HepG2 (cell line): Measurements from ENCODE around the gene TCTN2. TPM values are rescaled to one million over a fixed set of nuclear protein-coding genes. Genes with fewer than 3 reads are reported as not detected.

ENCODE experiments used
- ATAC-seq: fragments of 200-7000 bp; cut with Tn5 transposase; 3 replicates; pipeline ENCODE4 v1.9.1; 2020; ENCODE audit warnings: mild to moderate bottlenecking, moderate library complexity
- BruUV-seq: library from RNA; stranded (reverse); fragments of 400-500 nt; replicated peaks from 2 replicates; lab custom pipeline; 2021; lab: Mats Ljungman, UMichigan
- CTCF ChIA-PET: fragments of 300-600 bp; formaldehyde crosslinking; extraction: SDS; loops from one replicate; lab custom pipeline; 2021; ENCODE audit warnings: low total read pairs, inconsistent platforms, low intra/inter-chr PET ratio; lab: Yijun Ruan, JAX
- POLR2A ChIA-PET: fragments of 350-600 bp; sonication (Branson Sonifier 250); formaldehyde crosslinking; loops from one replicate; lab custom pipeline; 2020; ENCODE audit warnings: antibody characterized with exemption, inconsistent platforms; lab: Yijun Ruan, JAX
- DNase-seq: peaks from one replicate; pipeline ENCODE4 v3.0.0-alpha.2; 2015; ENCODE audit warnings: low spot score
- FAIRE-seq: peaks from 3 replicates; lab custom pipeline; 2011; peaks lifted over from hg19 to GRCh38; lab: Jason Lieb, UNC
- H2AFZ ChIP-seq: one replicate; pipeline ENCODE4 v1.6.1; 2011; ENCODE audit warnings: low read length, inconsistent platforms
- H3K27ac ChIP-seq: fragments of 300-600 bp; 3 replicates; pipeline ENCODE4 v1.8.0; 2011; ENCODE audit warnings: mixed run types, mild to moderate bottlenecking, mixed read lengths, low read length, inconsistent platforms; ENCODE audit not compliant: insufficient read depth; ENCODE audit errors: extremely low read length
- H3K27me3 ChIP-seq, 2 experiments: fragments of 200-600 bp in 1 of 2; 2 replicates in 1 of 2; 3 replicates in 1 of 2; pipeline versions ENCODE4 v1.6.0 to v1.8.0; 2011; ENCODE audit warnings: low read length in 2 of 2, mild to moderate bottlenecking in 2 of 2, moderate library complexity in 2 of 2, inconsistent platforms in 1 of 2; ENCODE audit not compliant: insufficient read depth in 2 of 2, control insufficient read depth in 1 of 2
- H3K36me3 ChIP-seq, 2 experiments: fragments of 200-600 bp in 1 of 2; replicated peaks in 1 of 2; 2 replicates in 1 of 2; 3 replicates in 1 of 2; pipeline versions ENCODE4 v1.5.1 to v1.8.0; 2011; ENCODE audit warnings: low read length in 2 of 2, inconsistent platforms in 1 of 2; ENCODE audit not compliant: insufficient read depth in 2 of 2, control insufficient read depth in 1 of 2
- H3K4me1 ChIP-seq: 2 replicates; pipeline ENCODE4 v1.5.1; 2012; ENCODE audit warnings: low read length, inconsistent platforms; ENCODE audit not compliant: insufficient read depth
- H3K4me2 ChIP-seq: 2 replicates; pipeline ENCODE4 v1.6.0; 2011; ENCODE audit warnings: low read depth, low read length, inconsistent platforms
- H3K4me3 ChIP-seq, 3 experiments: fragments of 200-600 bp in 1 of 3; sonication (generic), shearing (Covaris generic) in 1 of 3; replicated peaks in 1 of 3; 2 replicates each; pipeline ENCODE4 v1.5.1; 2011 to 2016; ENCODE audit warnings: low read length in 3 of 3, inconsistent platforms in 2 of 3, low read depth in 2 of 3, mild to moderate bottlenecking in 2 of 3, control low read depth in 1 of 3, mixed read lengths in 1 of 3; ENCODE audit not compliant: insufficient read depth in 1 of 3
- H3K79me2 ChIP-seq: one replicate; pipeline ENCODE4 v1.6.1; 2011; ENCODE audit warnings: low read length, inconsistent platforms; ENCODE audit not compliant: insufficient read depth
- H3K9ac ChIP-seq: 2 replicates; pipeline ENCODE4 v1.6.0; 2011; ENCODE audit warnings: mild to moderate bottlenecking, low read depth, low read length, inconsistent platforms; ENCODE audit not compliant: insufficient read depth
- H3K9me3 ChIP-seq: 2 replicates; pipeline ENCODE4 v1.5.1; 2012; ENCODE audit warnings: mild to moderate bottlenecking, low read length
- H4K20me1 ChIP-seq: 2 replicates; pipeline ENCODE4 v1.6.0; 2011; ENCODE audit warnings: inconsistent platforms, mild to moderate bottlenecking, low read length, moderate library complexity; ENCODE audit not compliant: insufficient read depth
- ARNT ChIP-seq: fragments of 450-650 bp; IDR thresholded peaks from 2 replicates; pipeline ENCODE4 v1.6.1; 2017
- KLF12 ChIP-seq: sonication (generic); formaldehyde crosslinking; IDR thresholded peaks from 2 replicates; pipeline ENCODE4 v1.4.0; 2020; ENCODE audit warnings: missing genetic modification reagents, borderline replicate concordance
- NFATC3 ChIP-seq: sonication (generic); formaldehyde crosslinking; IDR thresholded peaks from 2 replicates; pipeline ENCODE4 v1.5.1; 2020; ENCODE audit warnings: mild to moderate bottlenecking, missing genetic modification reagents
- RBFOX2 ChIP-seq: fragments of 200-400 bp; formaldehyde crosslinking; IDR thresholded peaks from 2 replicates; pipeline ENCODE4 v1.6.1; 2017; ENCODE audit warnings: low read depth, mild to moderate bottlenecking, low read length
- ZNF160 ChIP-seq: sonication (generic); formaldehyde crosslinking; IDR thresholded peaks from 2 replicates; pipeline ENCODE4 v1.8.0; 2022; ENCODE audit warnings: mild to moderate bottlenecking, inconsistent platforms, missing genetic modification reagents
- ZNF383 ChIP-seq: sonication (generic); formaldehyde crosslinking; IDR thresholded peaks from 2 replicates; pipeline ENCODE4 v1.4.0; 2020; ENCODE audit warnings: missing genetic modification reagents, mild to moderate bottlenecking, borderline replicate concordance
- ZNF564 ChIP-seq: sonication (generic); formaldehyde crosslinking; IDR thresholded peaks from 2 replicates; pipeline ENCODE4 v1.8.1; 2023; ENCODE audit warnings: mild to moderate bottlenecking, missing genetic modification reagents
- WGBS: methylation state at CpG from one replicate; pipeline ENCODE4 v1.1.6; 2017; ENCODE audit warnings: low lambda C conversion rate; 5-methylcytosine and 5-hydroxymethylcytosine counted together
- in situ Hi-C: cut with HindIII; loops from 2 replicates; pipeline ENCODE4 v1.10.0; 2017; ENCODE audit warnings: low pct_unique_long_range_greater_than_20kb; ENCODE audit not compliant: extremely low pct_ligation_motif_present
- intact Hi-C: fragments of 100-400 bp; cut with micrococcal nuclease; formaldehyde crosslinking; loops from one replicate; pipeline ENCODE4 v1.10.0; 2022; ENCODE audit not compliant: unreplicated experiment
- polyA plus RNA-seq, 8 experiments: library from polyadenylated mRNA; depleted of rRNA in 3 of 8; stranded (reverse) in 7 of 8; unstranded in 1 of 8; fragments of >200 nt; fragmentation: Illumina TruSeq in 4 of 8; extraction: Trizol in 4 of 8; gene quantifications; 2 replicates each; pipeline versions ENCODE4 v1.2.1 to v1.2.3, GENCODE V29; 2011 to 2016; ENCODE audit warnings: low read depth in 4 of 8, missing spikeins in 1 of 8, mixed read lengths in 1 of 8; ENCODE audit not compliant: insufficient read depth in 1 of 8
- total RNA-seq, 5 experiments: library from RNA; depleted of rRNA; stranded (reverse); fragments of >200 nt; fragmentation: Illumina TruSeq; extraction: Trizol; gene quantifications; 2 replicates each; pipeline ENCODE4 v1.2.3, GENCODE V29; 2016; ENCODE audit warnings: low read depth in 1 of 5
- TF ChIP-seq, protein P1 (sequence below): sonication (generic); formaldehyde crosslinking; IDR thresholded peaks from 2 replicates; pipeline ENCODE4 v1.9.0; 2022; ENCODE audit warnings: low read depth, missing genetic modification reagents
- TF ChIP-seq, protein P2 (sequence below): sonication (generic); formaldehyde crosslinking; IDR thresholded peaks from 2 replicates; pipeline ENCODE4 v1.8.0; 2022; ENCODE audit warnings: missing genetic modification reagents, mild to moderate bottlenecking, borderline replicate concordance
- TF ChIP-seq, protein P3 (sequence below): sonication (generic); formaldehyde crosslinking; IDR thresholded peaks from 2 replicates; pipeline ENCODE4 v1.5.0; 2020; ENCODE audit warnings: missing genetic modification reagents, mild to moderate bottlenecking, borderline replicate concordance
- TF ChIP-seq, protein P4 (sequence below): sonication (generic); formaldehyde crosslinking; IDR thresholded peaks from 2 replicates; pipeline ENCODE4 v1.4.0; 2020; ENCODE audit warnings: missing genetic modification reagents, mild to moderate bottlenecking, borderline replicate concordance

Gene TCTN2
- total and polyA plus RNA-seq, 2 of the 13 experiments (the other 11 are each of a cell fraction or from before 2014, with no cell fraction given) = 5.0 to 8.1 TPM

DNA sequence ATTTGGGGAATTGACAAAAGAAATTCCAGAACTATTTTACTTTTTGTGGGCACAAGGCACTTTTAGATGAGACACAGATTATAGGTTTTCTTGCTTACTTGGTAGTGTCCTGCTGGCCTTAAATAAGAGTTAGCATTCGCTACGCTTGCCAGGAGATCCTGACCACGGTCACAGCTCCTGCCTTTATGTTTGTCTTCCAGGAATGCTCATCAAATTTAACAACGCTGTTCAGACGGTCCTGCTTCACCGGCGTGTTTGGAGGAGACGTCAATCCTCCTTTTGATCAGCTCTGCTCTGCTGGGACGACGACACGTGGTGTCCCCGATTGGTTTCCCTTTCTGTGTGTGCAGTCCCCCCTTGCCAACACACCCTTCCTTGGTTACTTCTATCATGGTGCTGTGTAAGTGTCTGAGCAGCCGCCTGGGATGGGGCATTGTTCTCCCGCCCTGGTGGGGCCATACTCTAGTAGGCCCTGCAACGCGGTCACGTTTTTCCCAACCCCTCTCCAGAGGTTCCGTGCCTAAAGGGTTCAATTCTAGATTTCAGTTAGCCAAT lies 15.8 kb downstream of the TCTN2 start (continued):
- TF ChIP-seq, protein P1, sequence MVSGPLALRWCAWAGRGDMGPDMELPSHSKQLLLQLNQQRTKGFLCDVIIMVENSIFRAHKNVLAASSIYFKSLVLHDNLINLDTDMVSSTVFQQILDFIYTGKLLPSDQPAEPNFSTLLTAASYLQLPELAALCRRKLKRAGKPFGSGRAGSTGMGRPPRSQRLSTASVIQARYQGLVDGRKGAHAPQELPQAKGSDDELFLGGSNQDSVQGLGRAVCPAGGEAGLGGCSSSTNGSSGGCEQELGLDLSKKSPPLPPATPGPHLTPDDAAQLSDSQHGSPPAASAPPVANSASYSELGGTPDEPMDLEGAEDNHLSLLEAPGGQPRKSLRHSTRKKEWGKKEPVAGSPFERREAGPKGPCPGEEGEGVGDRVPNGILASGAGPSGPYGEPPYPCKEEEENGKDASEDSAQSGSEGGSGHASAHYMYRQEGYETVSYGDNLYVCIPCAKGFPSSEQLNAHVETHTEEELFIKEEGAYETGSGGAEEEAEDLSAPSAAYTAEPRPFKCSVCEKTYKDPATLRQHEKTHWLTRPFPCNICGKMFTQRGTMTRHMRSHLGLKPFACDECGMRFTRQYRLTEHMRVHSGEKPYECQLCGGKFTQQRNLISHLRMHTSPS (CRISPR knock-in tag) = no peak
- TF ChIP-seq, protein P2, sequence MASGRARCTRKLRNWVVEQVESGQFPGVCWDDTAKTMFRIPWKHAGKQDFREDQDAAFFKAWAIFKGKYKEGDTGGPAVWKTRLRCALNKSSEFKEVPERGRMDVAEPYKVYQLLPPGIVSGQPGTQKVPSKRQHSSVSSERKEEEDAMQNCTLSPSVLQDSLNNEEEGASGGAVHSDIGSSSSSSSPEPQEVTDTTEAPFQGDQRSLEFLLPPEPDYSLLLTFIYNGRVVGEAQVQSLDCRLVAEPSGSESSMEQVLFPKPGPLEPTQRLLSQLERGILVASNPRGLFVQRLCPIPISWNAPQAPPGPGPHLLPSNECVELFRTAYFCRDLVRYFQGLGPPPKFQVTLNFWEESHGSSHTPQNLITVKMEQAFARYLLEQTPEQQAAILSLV (CRISPR knock-in tag) = no peak
- TF ChIP-seq NFATC3 (CRISPR knock-in tag) (no peak), ZNF383 (CRISPR knock-in tag) (no peak)
- TF ChIP-seq, all 625 proteins: peak for 0

DNA sequence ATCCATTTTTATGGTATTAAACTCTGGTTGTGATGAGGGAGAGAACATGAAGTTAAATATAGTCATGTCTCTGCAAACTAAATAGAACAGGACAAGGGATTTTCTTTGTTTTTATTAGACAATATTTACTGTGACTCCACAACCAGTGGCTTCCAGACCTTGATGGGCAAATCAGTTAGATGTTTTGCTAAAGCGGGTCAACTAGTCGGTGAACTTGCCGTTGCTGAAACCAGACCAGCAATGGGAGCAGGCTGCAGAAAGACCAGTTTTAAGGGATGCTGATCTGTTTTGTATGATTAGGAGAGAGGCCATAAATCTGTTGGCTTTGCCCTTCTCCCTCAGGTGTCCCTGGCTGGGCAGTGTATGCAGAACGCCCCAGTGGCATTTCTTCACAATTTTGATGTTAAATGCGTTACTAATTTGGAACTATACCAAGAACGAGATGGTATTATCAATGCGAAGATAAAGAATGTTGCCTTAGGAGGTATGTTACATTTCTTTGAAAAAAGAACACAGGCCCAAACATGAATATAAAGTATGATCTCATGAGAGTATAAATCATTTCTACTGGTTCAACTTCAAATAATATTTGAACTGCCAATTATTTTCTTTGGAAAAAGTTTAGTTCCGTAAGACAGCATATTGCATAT lies 19.4 kb downstream of the TCTN2 start:
- Histone ChIP-seq H3K27me3 (no peaks in the 10 kb centered on the region), H3K36me3 (peaks cover 1 to 12% of the 10 kb centered on the region in 2 experiments; a peak in 3 of 5 replicates), H3K4me3 (no peak overlapping the region), H3K9me3 (no peaks in the 10 kb centered on the region), H3K79me2 (no peaks in the 10 kb centered on the region), H3K27ac (no peak overlapping the region), H3K4me1 (no peaks in the 10 kb centered on the region), H4K20me1 (no peaks in the 10 kb centered on the region), H3K9ac (no peak overlapping the region), H2AFZ (no peak overlapping the region), H3K4me2 (no peak overlapping the region)
- FAIRE-seq (no peak), DNase-seq (no peak), ATAC-seq (no peak)
- intact Hi-C loops = no loop called here
- ChIA-PET CTCF (no interaction called here), POLR2A (no interaction called here)
- TF ChIP-seq ARNT = no peak
- TF ChIP-seq ZNF160 (CRISPR knock-in tag) = no peak
- no peak for TF ChIP-seq ZNF564
- TF ChIP-seq KLF12 (CRISPR knock-in tag) = no peak
- TF ChIP-seq, protein P3, sequence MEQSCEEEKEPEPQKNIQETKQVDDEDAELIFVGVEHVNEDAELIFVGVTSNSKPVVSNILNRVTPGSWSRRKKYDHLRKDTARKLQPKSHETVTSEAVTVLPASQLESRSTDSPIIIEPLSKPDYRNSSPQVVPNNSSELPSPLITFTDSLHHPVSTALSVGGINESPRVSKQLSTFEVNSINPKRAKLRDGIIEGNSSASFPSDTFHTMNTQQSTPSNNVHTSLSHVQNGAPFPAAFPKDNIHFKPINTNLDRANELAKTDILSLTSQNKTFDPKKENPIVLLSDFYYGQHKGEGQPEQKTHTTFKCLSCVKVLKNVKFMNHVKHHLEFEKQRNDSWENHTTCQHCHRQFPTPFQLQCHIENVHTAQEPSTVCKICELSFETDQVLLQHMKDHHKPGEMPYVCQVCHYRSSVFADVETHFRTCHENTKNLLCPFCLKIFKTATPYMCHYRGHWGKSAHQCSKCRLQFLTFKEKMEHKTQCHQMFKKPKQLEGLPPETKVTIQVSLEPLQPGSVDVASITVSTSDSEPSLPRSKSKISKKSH (CRISPR knock-in tag) = no peak
- TF ChIP-seq, protein P4, sequence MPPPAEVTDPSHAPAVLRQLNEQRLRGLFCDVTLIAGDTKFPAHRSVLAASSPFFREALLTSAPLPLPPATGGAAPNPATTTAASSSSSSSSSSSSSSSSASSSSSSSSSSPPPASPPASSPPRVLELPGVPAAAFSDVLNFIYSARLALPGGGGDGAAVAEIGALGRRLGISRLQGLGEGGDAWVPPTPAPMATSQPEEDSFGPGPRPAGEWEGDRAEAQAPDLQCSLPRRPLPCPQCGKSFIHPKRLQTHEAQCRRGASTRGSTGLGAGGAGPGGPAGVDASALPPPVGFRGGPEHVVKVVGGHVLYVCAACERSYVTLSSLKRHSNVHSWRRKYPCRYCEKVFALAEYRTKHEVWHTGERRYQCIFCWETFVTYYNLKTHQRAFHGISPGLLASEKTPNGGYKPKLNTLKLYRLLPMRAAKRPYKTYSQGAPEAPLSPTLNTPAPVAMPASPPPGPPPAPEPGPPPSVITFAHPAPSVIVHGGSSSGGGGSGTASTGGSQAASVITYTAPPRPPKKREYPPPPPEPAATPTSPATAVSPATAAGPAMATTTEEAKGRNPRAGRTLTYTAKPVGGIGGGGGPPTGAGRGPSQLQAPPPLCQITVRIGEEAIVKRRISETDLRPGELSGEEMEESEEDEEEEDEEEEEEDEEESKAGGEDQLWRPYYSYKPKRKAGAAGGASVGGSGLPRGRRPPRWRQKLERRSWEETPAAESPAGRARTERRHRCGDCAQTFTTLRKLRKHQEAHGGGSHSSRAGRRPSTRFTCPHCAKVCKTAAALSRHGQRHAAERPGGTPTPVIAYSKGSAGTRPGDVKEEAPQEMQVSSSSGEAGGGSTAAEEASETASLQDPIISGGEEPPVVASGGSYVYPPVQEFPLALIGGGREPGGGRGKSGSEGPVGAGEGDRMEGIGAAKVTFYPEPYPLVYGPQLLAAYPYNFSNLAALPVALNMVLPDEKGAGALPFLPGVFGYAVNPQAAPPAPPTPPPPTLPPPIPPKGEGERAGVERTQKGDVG (CRISPR knock-in tag) = no peak
- no peak for TF ChIP-seq RBFOX2
- in situ Hi-C loops = no loop called here
- BruUV-seq = no TSS peak
- WGBS = 96% methylated on average over 8 of the region's 8 CpGs
